HG02852 (cell line): ENCODE measurements around the gene SOCS1.
A peak's percentile ranks its signal among the peaks of the same experiment; 100 is the strongest.
"Not testable (repeated sequence)": the region's sequence is repeated elsewhere in the genome, so short reads cannot be mapped to it uniquely, and the experiment has no call there.

Source experiments
- ATAC-seq: cut with Tn5 transposase; IDR thresholded peaks from one replicate; pipeline ENCODE4 v1.9.1; 2021; ENCODE audit warnings: mild to moderate bottlenecking, moderate library complexity; ENCODE audit not compliant: unreplicated experiment

The SOCS1 gene

GRCh38 chr16:11231367-11231970 lies 24.5 kb downstream of the SOCS1 start:
- no peak for ATAC-seq

GRCh38 chr16:11229906-11230305 lies 26.1 kb downstream of the SOCS1 start:
- ATAC-seq = no peak

- ATAC-seq = no peak
These were observed 26.6 kb downstream of the SOCS1 start for GRCh38 chr16:11229432-11229831.

- no peak for ATAC-seq
These were observed 30.1 kb downstream of the SOCS1 start for GRCh38 chr16:11225677-11226549.

GRCh38 chr16:11224894-11225676 lies 30.9 kb downstream of the SOCS1 start:
- peak; percentile 93 for ATAC-seq

GRCh38 chr16:11224096-11224893 lies 31.7 kb downstream of the SOCS1 start:
- ATAC-seq = no peak

GRCh38 chr16:11220507-11220906 lies 35.5 kb downstream of the SOCS1 start:
- ATAC-seq = not testable (repeated sequence)

- no peak for ATAC-seq
These were observed 36.8 kb downstream of the SOCS1 start for GRCh38 chr16:11219178-11219577.

GRCh38 chr16:11218604-11218962 lies 37.4 kb downstream of the SOCS1 start:
- no peak for ATAC-seq

GRCh38 chr16:11217651-11218603 lies 38.1 kb downstream of the SOCS1 start:
- no peak for ATAC-seq

GRCh38 chr16:11215935-11216556 lies 40.0 kb downstream of the SOCS1 start:
- no peak for ATAC-seq

- ATAC-seq = no peak
These were observed 42.2 kb downstream of the SOCS1 start for GRCh38 chr16:11213799-11214198.

- ATAC-seq = no peak
These were observed 42.6 kb downstream of the SOCS1 start for GRCh38 chr16:11213373-11213772.

- ATAC-seq = no peak
These were observed 43.2 kb downstream of the SOCS1 start for GRCh38 chr16:11212798-11213196.

- ATAC-seq = no peak
These were observed 43.8 kb downstream of the SOCS1 start for GRCh38 chr16:11211977-11212797.

GRCh38 chr16:11211061-11211976 lies 44.7 kb downstream of the SOCS1 start:
- no peak for ATAC-seq

GRCh38 chr16:11210260-11210659 lies 45.7 kb downstream of the SOCS1 start:
- no peak for ATAC-seq
